Mucosa of descending colon (tissue), 3 donors: ENCODE measurements around the gene SMIM12. TPM values are rescaled to one million over a fixed set of nuclear protein-coding genes. Genes with fewer than 3 reads are reported as not detected.
"Not testable (repeated sequence)": the region's sequence is repeated elsewhere in the genome, so short reads cannot be mapped to it uniquely, and the experiment has no call there.

ENCODE experiments used
- ATAC-seq: fragments of 200-7000 bp; cut with Tn5 transposase; one replicate; pipeline ENCODE4 v1.9.1; 2020; ENCODE audit warnings: mild to moderate bottlenecking, moderate library complexity
- DNase-seq, 3 donors: peaks; one replicate each; pipeline ENCODE4 v3.0.0-alpha.2; 2020
- H3K36me3 ChIP-seq: fragments of 200-600 bp; one replicate; pipeline ENCODE4 v1.8.0; 2021; ENCODE audit warnings: low read depth, mild to moderate bottlenecking
- H3K4me1 ChIP-seq: fragments of 200-600 bp; one replicate; pipeline ENCODE4 v1.8.0; 2021; ENCODE audit warnings: low read depth, mild to moderate bottlenecking
- H3K4me3 ChIP-seq: fragments of 200-600 bp; one replicate; pipeline ENCODE4 v1.8.0; 2021; ENCODE audit warnings: mild to moderate bottlenecking
- H3K9me3 ChIP-seq: fragments of 200-600 bp; one replicate; pipeline ENCODE4 v1.8.0; 2021; ENCODE audit warnings: mild to moderate bottlenecking
- CTCF ChIP-seq: fragments of 200-600 bp; IDR thresholded peaks from one replicate; pipeline ENCODE4 v1.8.0; 2022; ENCODE audit warnings: antibody characterized with exemption, mild to moderate bottlenecking
- intact Hi-C, 2 donors: fragments of 100-400 bp; cut with DNase I in 1 of 2; cut with micrococcal nuclease in 1 of 2; formaldehyde crosslinking; loops; one replicate each; pipeline versions ENCODE4 v1.11.0 to v1.11.1; 2022; cut with DNase I, micrococcal nuclease
- total RNA-seq, 3 donors: library from RNA; stranded (reverse); fragmentation: NEBNext Ultra II Directional in 2 of 3; extraction: Animal tissue kit (Norgen Biotek cat#: 25700) in 2 of 3; gene quantifications; one replicate each; pipeline versions ENCODE4 v1.2.1 to v1.2.4, GENCODE V29; 2021 to 2023
- donor health status: DM: no; HTN: no; CAD: no; lungs with moderate emphysema.
- donor health status: DM: no; HTN: no; CAD: no.
- donor health status: DM: no; HTN: yes; CAD: no.

The SMIM12 gene
- total RNA-seq, 3 donors from 2014 or later, result 50.8 to 53.8 (median 51.8) TPM

GRCh38 chr1:34827341-34827941 lies 32.1 kb downstream of the SMIM12 start:
- no peak overlapping the region for H3K4me3 ChIP-seq
- no peak for DNase-seq
- ATAC-seq, result no peak
- H3K9me3 ChIP-seq, result no peaks in the 10 kb centered on the region
- no peaks in the 10 kb centered on the region for H3K36me3 ChIP-seq
- peaks cover 4% of the 10 kb centered on the region for H3K4me1 ChIP-seq
- TF ChIP-seq CTCF, result no peak
- intact Hi-C loops, result no loop called here

GRCh38 chr1:34825455-34826091 lies 34.0 kb downstream of the SMIM12 start:
- Histone ChIP-seq H3K9me3 (no peaks in the 10 kb centered on the region), H3K4me1 (peaks cover 4% of the 10 kb centered on the region), H3K36me3 (no peaks in the 10 kb centered on the region), H3K4me3 (no peak overlapping the region)
- intact Hi-C loops, result no loop called here
- ATAC-seq, result peak; percentile 88
- peak in 2 of 3 donors; percentile 31 to 32 for DNase-seq
- TF ChIP-seq CTCF, result no peak

- DNase-seq (no peak), ATAC-seq (peak; percentile 8)
- Histone ChIP-seq H3K36me3 (no peaks in the 10 kb centered on the region), H3K4me3 (no peak overlapping the region), H3K4me1 (peaks cover 4% of the 10 kb centered on the region), H3K9me3 (no peaks in the 10 kb centered on the region)
- TF ChIP-seq CTCF, result no peak
- intact Hi-C loops, result no loop called here
Measured at GRCh38 chr1:34824817-34825454, 34.6 kb downstream of the SMIM12 start.

- H3K9me3 ChIP-seq, result no peaks in the 10 kb centered on the region
- H3K36me3 ChIP-seq, result no peaks in the 10 kb centered on the region
- H3K4me3 ChIP-seq, result no peak overlapping the region
- H3K4me1 ChIP-seq, result peaks cover 4% of the 10 kb centered on the region
- intact Hi-C loops, result no loop called here
- no peak for TF ChIP-seq CTCF
- DNase-seq, result no peak
- ATAC-seq, result no peak
Measured at GRCh38 chr1:34822202-34822601, 37.3 kb downstream of the SMIM12 start.

- ATAC-seq, H3K9me3 ChIP-seq, H3K36me3 ChIP-seq, DNase-seq, H3K4me3 ChIP-seq, intact Hi-C loops: not testable (repeated sequence)
- peaks cover 10% of the 10 kb centered on the region for H3K4me1 ChIP-seq
Measured at GRCh38 chr1:34818862-34819261, 40.7 kb downstream of the SMIM12 start.

- intact Hi-C loops, result no loop called here
- H3K9me3 ChIP-seq, result no peaks in the 10 kb centered on the region
- H3K4me1 ChIP-seq, result peaks cover 10% of the 10 kb centered on the region
- H3K4me3 ChIP-seq, result no peak overlapping the region
- no peak for TF ChIP-seq CTCF
- no peaks in the 10 kb centered on the region for H3K36me3 ChIP-seq
- DNase-seq (no peak), ATAC-seq (no peak)
Measured at GRCh38 chr1:34816778-34817177, 42.8 kb downstream of the SMIM12 start.
